Measurements from ENCODE around the gene SLC25A22. TPM values are rescaled to one million over a fixed set of nuclear protein-coding genes. Genes with fewer than 3 reads are reported as not detected.

The SLC25A22 gene
- polyA plus RNA-seq, 1 experiment, result 11.5 TPM

- no peak for DNase-seq (ENCODE audit: low read depth, low spot score)
- Histone ChIP-seq H3K4me3 (ENCODE audit: low read depth, low read length) (no peak overlapping the region), H3K27ac (ENCODE audit: low read depth, low read length) (no peak overlapping the region), H3K27me3 (ENCODE audit: control insufficient read depth, insufficient read depth, low read length) (no peaks in the 10 kb centered on the region), H3K9me3 (ENCODE audit: control insufficient read depth, insufficient read depth, low read length) (no peaks in the 10 kb centered on the region; the same call in 1 of the 2 replicates)
- TF ChIP-seq CTCF (IDR thresholded peaks at IDR 0.05; ENCODE audit: low read depth, low read length), result no peak
- ChIA-PET POLR2A (interaction anchor here (0.6 kb wide), 2 partner anchors 13 to 20 kb away, joined by 3 read pairs; no protein-coding TSS in a partner anchor), CTCF (interaction anchor here (0.6 kb wide), 2 partner anchors 10 to 113 kb away, joined by 3 read pairs; no protein-coding TSS in a partner anchor)
Measured at GRCh38 chr11:837990-838307, 39.9 kb upstream of the SLC25A22 start.

GRCh38 chr11:837189-837989, 39.3 kb upstream of the SLC25A22 start:
- TF ChIP-seq CTCF (IDR thresholded peaks at IDR 0.05; ENCODE audit: low read depth, low read length), result no peak
- POLR2A ChIA-PET, result interaction anchor here (0.6 to 0.7 kb wide), 2 partner anchors 13 to 18 kb away, joined by 3 read pairs; no protein-coding TSS in a partner anchor
- Histone ChIP-seq H3K9me3 (ENCODE audit: control insufficient read depth, insufficient read depth, low read length) (no peaks in the 10 kb centered on the region; the same call in 1 of the 2 replicates), H3K27ac (ENCODE audit: low read depth, low read length) (no peak overlapping the region), H3K4me3 (ENCODE audit: low read depth, low read length) (no peak overlapping the region), H3K27me3 (ENCODE audit: control insufficient read depth, insufficient read depth, low read length) (no peaks in the 10 kb centered on the region)
- DNase-seq (ENCODE audit: low read depth, low spot score), result no peak
- CTCF ChIA-PET, result interaction anchor here (0.6 to 0.8 kb wide), 2 partner anchors 11 to 113 kb away, joined by 3 to 4 read pairs; no protein-coding TSS in a partner anchor

GRCh38 chr11:836700-837099, 38.6 kb upstream of the SLC25A22 start:
- POLR2A ChIA-PET, result interaction anchor here (0.7 kb wide), 1 partner anchor 17 kb away, joined by 3 read pairs; no protein-coding TSS in a partner anchor
- CTCF ChIA-PET, result interaction anchor here (0.8 kb wide), 1 partner anchor 11 kb away, joined by 4 read pairs; no protein-coding TSS in a partner anchor
- Histone ChIP-seq H3K9me3 (ENCODE audit: control insufficient read depth, insufficient read depth, low read length) (no peaks in the 10 kb centered on the region; the same call in 1 of the 2 replicates), H3K27ac (ENCODE audit: low read depth, low read length) (no peak overlapping the region), H3K27me3 (ENCODE audit: control insufficient read depth, insufficient read depth, low read length) (no peaks in the 10 kb centered on the region), H3K4me3 (ENCODE audit: low read depth, low read length) (no peak overlapping the region)
- DNase-seq (ENCODE audit: low read depth, low spot score), result no peak
- TF ChIP-seq CTCF (IDR thresholded peaks at IDR 0.05; ENCODE audit: low read depth, low read length), result no peak

- no peak for DNase-seq (ENCODE audit: low read depth, low spot score)
- POLR2A ChIA-PET, result no interaction called here
Measured at GRCh38 chr11:836274-836673, 38.2 kb upstream of the SLC25A22 start.

More at GRCh38 chr11:836274-836673, 38.2 kb upstream of the SLC25A22 start:
- CTCF ChIA-PET, result interaction anchor here (0.8 kb wide), 1 partner anchor 12 kb away, joined by 4 read pairs; no protein-coding TSS in a partner anchor
- H3K27me3 ChIP-seq (ENCODE audit: control insufficient read depth, insufficient read depth, low read length), result no peaks in the 10 kb centered on the region
- no peak for TF ChIP-seq CTCF (IDR thresholded peaks at IDR 0.05; ENCODE audit: low read depth, low read length)
- H3K9me3 ChIP-seq (ENCODE audit: control insufficient read depth, insufficient read depth, low read length), result no peaks in the 10 kb centered on the region; the same call in 1 of the 2 replicates
- no peak overlapping the region for H3K4me3 ChIP-seq (ENCODE audit: low read depth, low read length)
- no peak overlapping the region for H3K27ac ChIP-seq (ENCODE audit: low read depth, low read length)
